Liver (tissue), 9 donors: Measurements from ENCODE around the gene TESK2. TPM values are rescaled to one million over a fixed set of nuclear protein-coding genes. Genes with fewer than 3 reads are reported as not detected.

Experiments used
- DNase-seq: peaks from one replicate; pipeline ENCODE4 v3.0.0-alpha.2; 2017; ENCODE audit warnings: low spot score
- H3K27ac ChIP-seq, 2 donors: one replicate each; pipeline ENCODE4 v1.7.0; 2013; ENCODE audit warnings: inconsistent platforms in 2 of 2, low read length in 2 of 2, control low read depth in 1 of 2, low read depth in 1 of 2, mild to moderate bottlenecking in 1 of 2
- H3K27me3 ChIP-seq, 4 donors: one replicate each; pipeline versions ENCODE4 v1.6.1 to v1.7.0; 2013; ENCODE audit warnings: low read length in 3 of 4, inconsistent platforms in 1 of 4, mild to moderate bottlenecking in 1 of 4, moderate library complexity in 1 of 4; ENCODE audit not compliant: control insufficient read depth in 4 of 4, insufficient read depth in 4 of 4
- H3K36me3 ChIP-seq, 4 donors: one replicate each; pipeline versions ENCODE4 v1.6.1 to v1.7.0; 2013; ENCODE audit warnings: low read length in 3 of 4, mild to moderate bottlenecking in 3 of 4, low read depth in 1 of 4, moderate library complexity in 1 of 4; ENCODE audit not compliant: control insufficient read depth in 4 of 4, insufficient read depth in 3 of 4
- H3K4me1 ChIP-seq, 4 donors: one replicate each; pipeline versions ENCODE4 v1.6.1 to v1.7.0; 2013; ENCODE audit warnings: low read length in 3 of 4, mild to moderate bottlenecking in 3 of 4, moderate library complexity in 1 of 4; ENCODE audit not compliant: control insufficient read depth in 4 of 4, insufficient read depth in 4 of 4
- H3K4me3 ChIP-seq, 3 donors: one replicate each; pipeline versions ENCODE4 v1.6.1 to v1.7.0; 2013; ENCODE audit warnings: low read length in 3 of 3, control low read depth in 1 of 3, low read depth in 1 of 3, mild to moderate bottlenecking in 1 of 3
- H3K9ac ChIP-seq, 2 donors: one replicate each; pipeline ENCODE4 v1.7.0; 2013; ENCODE audit warnings: low read length in 2 of 2, mild to moderate bottlenecking in 2 of 2, moderate library complexity in 2 of 2, control low read depth in 1 of 2, low read depth in 1 of 2
- H3K9me3 ChIP-seq, 4 donors: one replicate each; pipeline versions ENCODE4 v1.6.1 to v1.7.0; 2013; ENCODE audit warnings: low read length in 3 of 4; ENCODE audit not compliant: control insufficient read depth in 4 of 4
- CTCF ChIP-seq: fragments of 150-350 bp; IDR thresholded peaks from 2 replicates; pipeline ENCODE4 v1.5.1; 2017; ENCODE audit warnings: improper control_type of control experiment, low read depth, low read length; ENCODE audit not compliant: missing input control
- FOXA1 ChIP-seq: IDR thresholded peaks from 2 replicates; pipeline ENCODE4 v1.6.1; 2016; ENCODE audit warnings: antibody characterized with exemption
- FOXA2 ChIP-seq: IDR thresholded peaks from 2 replicates; pipeline ENCODE4 v1.6.1; 2016; ENCODE audit warnings: antibody characterized with exemption
- GABPA ChIP-seq, 2 donors: IDR thresholded peaks in 1 of 2; conservative IDR thresholded peaks in 1 of 2; 2 replicates each; pipeline ENCODE4 v1.6.1; 2016; ENCODE audit warnings: antibody characterized with exemption in 2 of 2, mild to moderate bottlenecking in 1 of 2, moderate library complexity in 1 of 2
- HNF4A ChIP-seq, 2 donors: conservative IDR thresholded peaks; 2 replicates each; pipeline ENCODE4 v1.6.1; 2016; ENCODE audit warnings: antibody characterized with exemption in 2 of 2, mild to moderate bottlenecking in 2 of 2
- HNF4G ChIP-seq: IDR thresholded peaks from 2 replicates; pipeline ENCODE4 v1.6.1; 2016; ENCODE audit warnings: antibody characterized with exemption
- JUND ChIP-seq, 2 donors: IDR thresholded peaks; 2 replicates each; pipeline ENCODE4 v1.6.1; 2016; ENCODE audit warnings: antibody characterized with exemption in 2 of 2
- RAD21 ChIP-seq, 2 donors: IDR thresholded peaks; 2 replicates each; pipeline ENCODE4 v1.6.1; 2016; ENCODE audit warnings: antibody characterized with exemption in 2 of 2, mild to moderate bottlenecking in 2 of 2
- REST ChIP-seq: IDR thresholded peaks from 2 replicates; pipeline ENCODE4 v1.6.1; 2016; ENCODE audit warnings: antibody characterized with exemption, mild to moderate bottlenecking
- RXRA ChIP-seq, 2 donors: IDR thresholded peaks; 2 replicates each; pipeline ENCODE4 v1.6.1; 2017 to 2018; ENCODE audit warnings: antibody characterized with exemption in 2 of 2, mild to moderate bottlenecking in 1 of 2
- SP1 ChIP-seq: IDR thresholded peaks from 2 replicates; pipeline ENCODE4 v1.6.1; 2018; ENCODE audit warnings: antibody characterized with exemption, mild to moderate bottlenecking
- TAF1 ChIP-seq: conservative IDR thresholded peaks from 2 replicates; pipeline ENCODE4 v1.6.1; 2016; ENCODE audit warnings: antibody characterized with exemption, mild to moderate bottlenecking
- YY1 ChIP-seq: IDR thresholded peaks from 2 replicates; pipeline ENCODE4 v1.6.1; 2016; ENCODE audit warnings: antibody characterized with exemption, mild to moderate bottlenecking
- ZBTB33 ChIP-seq: IDR thresholded peaks from 2 replicates; pipeline ENCODE4 v1.6.1; 2016; ENCODE audit warnings: antibody characterized with exemption
- WGBS: extraction: QIAGEN DNeasy Blood & Tissue Kit; methylation state at CpG from one replicate; pipeline ENCODE4 v1.1.7; 2013; 5-methylcytosine and 5-hydroxymethylcytosine counted together
- polyA plus RNA-seq, 2 donors: library from polyadenylated mRNA; stranded (reverse) in 1 of 2; unstranded in 1 of 2; fragments of 200-250 nt in 1 of 2; fragments of >200 nt in 1 of 2; fragmentation: Nextera tagmentation in 1 of 2; extraction: Ambion mirVana in 1 of 2; gene quantifications; one replicate each; pipeline versions ENCODE4 v1.2.1 to v1.2.3, GENCODE V29; 2013 to 2015
- total RNA-seq, 2 donors: library from RNA; depleted of rRNA; stranded (reverse); fragments of >200 nt; gene quantifications; one replicate each; pipeline ENCODE4 v1.2.3, GENCODE V29; 2014
- TF ChIP-seq, protein P1 (sequence below): IDR thresholded peaks from 2 replicates; pipeline ENCODE4 v1.6.1; 2016; ENCODE audit warnings: antibody characterized with exemption
- donor health status: healthy.
- donor health status: healthy.
- donor health status: healthy.
- donor health status: healthy.
- donor health status: healthy.

Gene TESK2
- total and polyA plus RNA-seq, 4 donors = 2.4 to 8.2 (median 5.2) TPM

DNA sequence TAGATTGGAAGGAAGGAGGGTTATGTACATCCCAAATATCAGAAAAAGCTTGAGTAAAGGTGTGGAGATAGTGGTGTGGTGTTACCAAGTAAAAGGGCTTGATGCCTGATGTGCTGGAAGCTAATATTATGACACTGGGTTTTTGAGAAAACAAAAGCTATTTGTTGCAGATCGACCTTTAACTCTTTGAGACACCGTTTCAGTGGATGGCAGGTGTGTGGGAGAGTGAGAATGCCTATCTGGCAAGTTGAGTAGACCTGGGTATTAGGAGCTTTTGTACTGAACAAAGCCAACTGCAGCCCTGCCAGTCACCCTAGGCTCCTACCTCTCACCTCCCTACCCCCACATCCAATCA is 10.5 kb upstream of the TESK2 start:
- DNase-seq = no peak
- WGBS = 34% methylated on average over 2 of the region's 2 CpGs
- peak overlapping the region; percentile 79 to 94 for H3K27ac ChIP-seq
- no peaks in the 10 kb centered on the region for H3K9me3 ChIP-seq
- peaks cover 0 to 2% (median 0%) of the 10 kb centered on the region in 4 donors for H3K36me3 ChIP-seq
- no peaks in the 10 kb centered on the region for H3K27me3 ChIP-seq
- H3K4me1 ChIP-seq = peaks cover 13 to 52% (median 41%) of the 10 kb centered on the region in 4 donors
- TF ChIP-seq TAF1 (no peak), ZBTB33 (no peak)
- H3K4me3 ChIP-seq = peak overlapping the region; percentile 56 to 99 (median 73)
- peak overlapping the region in 1 of 2 donors; percentile 58 for H3K9ac ChIP-seq

DNA sequence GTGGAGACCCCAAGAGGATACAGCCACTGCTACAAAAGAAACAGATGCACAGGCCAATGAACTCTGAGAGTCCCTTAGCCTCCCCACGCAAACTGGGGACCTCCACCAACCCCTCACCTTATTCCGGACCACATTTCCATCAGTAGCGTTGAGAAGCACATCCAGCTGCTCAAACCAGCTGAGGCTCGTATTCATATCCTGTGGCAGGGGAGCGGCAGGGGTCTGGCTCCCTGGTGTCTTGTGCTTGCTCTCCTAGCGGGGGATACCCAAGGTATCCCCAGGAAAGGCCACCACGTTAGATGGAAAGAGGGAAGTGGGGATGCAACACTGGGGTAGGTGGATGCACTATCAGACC is 8.4 kb upstream of the TESK2 start:
- peak overlapping the region; percentile 31 to 78 for H3K9ac ChIP-seq
- H3K27me3 ChIP-seq = no peaks in the 10 kb centered on the region
- no peak for DNase-seq
- H3K27ac ChIP-seq = peak overlapping the region; percentile 45 to 58
- WGBS = 18% methylated on average over 7 of the region's 7 CpGs
- TF ChIP-seq CTCF (no peak), HNF4A (conservative IDR thresholded peaks at IDR 0.05) (no peak), HNF4G (no peak), REST (no peak), TAF1 (no peak), JUND (IDR thresholded peaks at IDR 0.05) (no peak), FOXA1 (no peak), FOXA2 (no peak), RAD21 (IDR thresholded peaks at IDR 0.05) (no peak), SP1 (no peak), GABPA (IDR thresholded peaks at IDR 0.05 in 1 of 2, conservative IDR thresholded peaks at IDR 0.05 in 1 of 2) (no peak), RXRA (IDR thresholded peaks at IDR 0.05) (no peak), ZBTB33 (no peak), YY1 (no peak)
- TF ChIP-seq, protein P1, sequence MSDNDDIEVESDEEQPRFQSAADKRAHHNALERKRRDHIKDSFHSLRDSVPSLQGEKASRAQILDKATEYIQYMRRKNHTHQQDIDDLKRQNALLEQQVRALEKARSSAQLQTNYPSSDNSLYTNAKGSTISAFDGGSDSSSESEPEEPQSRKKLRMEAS = no peak
- peak overlapping the region; percentile 53 to 77 (median 68) for H3K4me3 ChIP-seq
- peaks cover 10 to 50% (median 38%) of the 10 kb centered on the region in 4 donors for H3K4me1 ChIP-seq
- no peaks in the 10 kb centered on the region for H3K36me3 ChIP-seq
- no peaks in the 10 kb centered on the region for H3K9me3 ChIP-seq
